SK-N-SH (cell line): ENCODE results near the gene CDH22.

Experiments used
- EP300 ChIP-seq, 2 experiments: IDR thresholded peaks; 2 replicates each; pipeline versions ENCODE4 v1.4.0 to v1.6.1; 2012; ENCODE audit warnings: borderline replicate concordance in 1 of 2, low read depth in 1 of 2, low read length in 1 of 2
- TAF1 ChIP-seq: IDR thresholded peaks from 2 replicates; pipeline ENCODE4 v1.6.1; 2012; ENCODE audit warnings: low read depth, mild to moderate bottlenecking, low read length, moderate library complexity, borderline replicate concordance
- TF ChIP-seq, protein P1 (sequence below): fragments of 200-600 bp; sonication (generic); IDR thresholded peaks from 2 replicates; pipeline ENCODE4 v1.6.1; 2017; ENCODE audit warnings: antibody characterized with exemption, mild to moderate bottlenecking, moderate library complexity

DNA sequence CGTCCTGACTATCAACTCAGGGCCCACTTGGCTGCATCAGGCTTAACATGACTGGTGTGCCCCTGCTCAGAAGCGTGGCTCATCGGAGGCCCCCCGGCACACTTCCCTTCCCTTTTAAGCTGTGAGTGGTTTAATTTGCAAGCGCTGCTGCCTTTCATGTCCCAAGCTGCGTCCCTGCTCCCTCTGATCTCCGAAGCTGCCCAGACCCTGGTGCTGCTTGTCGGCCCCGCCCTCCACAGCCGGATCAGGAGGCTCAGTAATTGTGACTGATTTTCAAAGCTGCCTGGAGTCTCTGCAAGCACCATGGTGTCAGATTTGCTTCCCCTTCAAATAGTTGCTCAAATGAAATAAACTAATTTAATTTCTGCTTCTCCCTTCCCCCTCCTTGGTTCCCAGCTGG is 71.1 kb downstream of the CDH22 start:
- TF ChIP-seq, protein P1, sequence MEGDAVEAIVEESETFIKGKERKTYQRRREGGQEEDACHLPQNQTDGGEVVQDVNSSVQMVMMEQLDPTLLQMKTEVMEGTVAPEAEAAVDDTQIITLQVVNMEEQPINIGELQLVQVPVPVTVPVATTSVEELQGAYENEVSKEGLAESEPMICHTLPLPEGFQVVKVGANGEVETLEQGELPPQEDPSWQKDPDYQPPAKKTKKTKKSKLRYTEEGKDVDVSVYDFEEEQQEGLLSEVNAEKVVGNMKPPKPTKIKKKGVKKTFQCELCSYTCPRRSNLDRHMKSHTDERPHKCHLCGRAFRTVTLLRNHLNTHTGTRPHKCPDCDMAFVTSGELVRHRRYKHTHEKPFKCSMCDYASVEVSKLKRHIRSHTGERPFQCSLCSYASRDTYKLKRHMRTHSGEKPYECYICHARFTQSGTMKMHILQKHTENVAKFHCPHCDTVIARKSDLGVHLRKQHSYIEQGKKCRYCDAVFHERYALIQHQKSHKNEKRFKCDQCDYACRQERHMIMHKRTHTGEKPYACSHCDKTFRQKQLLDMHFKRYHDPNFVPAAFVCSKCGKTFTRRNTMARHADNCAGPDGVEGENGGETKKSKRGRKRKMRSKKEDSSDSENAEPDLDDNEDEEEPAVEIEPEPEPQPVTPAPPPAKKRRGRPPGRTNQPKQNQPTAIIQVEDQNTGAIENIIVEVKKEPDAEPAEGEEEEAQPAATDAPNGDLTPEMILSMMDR, result no peak
- TF ChIP-seq EP300 (IDR thresholded peaks at IDR 0.05; ENCODE audit: borderline replicate concordance in 1 of 2, low read depth in 1 of 2, low read length in 1 of 2), result no peak
- TF ChIP-seq TAF1, result no peak
